ENCODE results near the gene SERF2. TPM values are rescaled to one million over a fixed set of nuclear protein-coding genes. Genes with fewer than 3 reads are reported as not detected.

Gene SERF2
- polyA plus RNA-seq, 3 donors from 2014 or later, result 1,924 to 3,752 (median 2,420) TPM

DNA sequence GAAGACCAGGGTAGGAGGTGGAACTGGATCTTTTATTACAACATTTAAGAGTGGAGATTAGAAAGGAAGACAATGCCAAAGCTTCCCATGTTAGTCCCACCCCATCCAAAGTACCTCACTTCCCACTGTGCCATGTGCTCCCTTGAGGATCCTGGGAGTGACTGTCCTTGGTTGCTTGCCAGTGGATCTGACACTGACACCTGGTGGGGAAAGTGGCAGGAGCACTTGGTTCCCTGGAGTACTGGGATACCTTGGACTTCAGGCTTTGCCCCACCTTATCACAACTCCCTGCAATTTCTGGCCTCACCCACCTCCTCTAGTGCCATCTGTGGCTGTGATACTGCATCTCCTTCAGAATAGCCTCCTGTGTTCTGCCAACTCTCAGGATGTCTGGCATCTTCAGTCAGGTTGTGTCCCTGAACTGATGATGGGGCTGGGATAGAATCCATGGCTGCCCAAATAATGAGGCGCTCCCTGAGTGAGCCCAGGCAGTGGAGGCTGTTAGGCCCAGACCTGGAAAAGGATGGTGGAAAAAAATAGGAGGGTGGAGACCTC, 16.6 kb upstream of the SERF2 start:
- H3K36me3 Mint-ChIP-seq, result peaks cover 0 to 24% (median 10%) of the 10 kb centered on the region in 3 donors
- peaks cover 19 to 23% of the 10 kb centered on the region in 2 donors for H3K4me1 Mint-ChIP-seq
- H3K4me3 Mint-ChIP-seq, result peak overlapping the region; percentile 13 to 95 (median 92)
- H3K27me3 Mint-ChIP-seq (ENCODE audit: low read depth in 3 of 3), result peaks cover 8 to 27% (median 14%) of the 10 kb centered on the region in 3 donors
- H3K9me3 Mint-ChIP-seq, result no peaks in the 10 kb centered on the region
- peak overlapping the region in 4 of 6 donors; percentile 30 to 79 (median 57) for H3K27ac Mint-ChIP-seq
- DNase-seq, result no peak

DNA sequence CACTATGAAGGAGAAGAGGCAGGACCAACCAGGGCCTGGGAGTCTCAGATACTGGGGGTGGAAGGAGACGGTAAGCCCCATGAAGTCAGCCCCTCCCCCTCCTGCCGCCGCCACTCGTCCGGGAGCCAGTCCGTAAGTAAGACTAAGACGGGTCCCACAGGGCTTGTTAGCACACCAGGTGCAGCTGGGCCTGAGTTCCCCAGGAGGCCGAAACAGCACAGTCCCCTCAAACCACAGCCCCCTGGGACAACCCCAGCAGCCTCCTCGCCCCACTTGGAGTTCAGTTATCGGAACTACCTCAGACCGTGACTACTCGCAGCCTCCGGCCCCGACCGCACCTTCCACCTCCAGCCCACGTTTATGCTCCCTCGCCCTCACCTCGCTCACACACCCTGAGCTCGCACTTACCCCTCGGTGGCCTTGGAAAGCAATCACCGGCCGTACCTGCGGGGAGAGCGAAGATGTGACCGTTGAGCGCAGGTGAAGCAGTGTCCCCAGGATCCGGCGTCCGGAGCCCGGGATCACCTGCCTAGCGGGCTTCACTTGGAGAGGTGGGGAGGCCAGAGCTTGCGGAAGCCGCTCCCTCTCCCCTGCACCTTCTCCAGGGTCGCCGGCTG, 15.9 kb upstream of the SERF2 start:
- H3K27me3 Mint-ChIP-seq (ENCODE audit: low read depth in 3 of 3), result peaks cover 8 to 24% (median 14%) of the 10 kb centered on the region in 3 donors
- H3K36me3 Mint-ChIP-seq, result peaks cover 0 to 16% (median 10%) of the 10 kb centered on the region in 3 donors
- H3K27ac Mint-ChIP-seq, result peak overlapping the region in 3 of 6 donors; percentile 11 to 79 (median 42)
- H3K9me3 Mint-ChIP-seq, result no peaks in the 10 kb centered on the region
- H3K4me1 Mint-ChIP-seq, result peaks cover 19 to 23% of the 10 kb centered on the region in 2 donors
- DNase-seq, result no peak
- H3K4me3 Mint-ChIP-seq, result peak overlapping the region; percentile 92 to 95 (median 93)

DNA sequence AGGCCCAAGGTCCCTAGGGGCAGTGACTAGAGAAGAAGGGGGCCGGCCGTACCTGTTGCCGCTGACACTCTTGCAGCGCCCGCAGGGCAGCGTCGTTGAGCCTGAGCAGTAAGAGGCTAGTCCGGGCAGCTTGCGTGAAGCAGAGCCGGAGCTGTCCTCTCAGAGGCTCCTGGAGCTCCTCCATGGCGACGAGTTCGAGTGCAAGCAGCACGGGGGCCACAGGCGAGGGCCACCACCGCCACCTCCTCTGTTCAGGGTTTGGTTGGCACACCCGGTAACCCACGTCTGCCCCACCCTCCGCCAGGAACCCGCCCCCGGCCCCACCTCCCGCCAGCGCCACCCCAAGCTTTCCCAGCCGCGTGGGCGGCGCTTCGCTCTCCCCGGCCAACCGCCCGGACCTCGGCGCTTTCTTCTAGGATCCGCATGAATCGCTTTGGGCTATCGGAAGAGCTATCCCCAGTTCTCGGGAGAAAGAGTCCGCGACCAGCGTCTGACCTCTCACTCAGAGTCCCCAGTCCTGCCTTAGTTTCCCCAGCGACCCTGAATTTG, 15.3 kb upstream of the SERF2 start, which contains the start of gene ELL3:
ELL3 (minus strand) TSS at position 249 of the 549 bp plus-strand sequence; CDS start at position 184, 65 bp downstream.
- Mint-ChIP-seq H3K4me1 (peaks cover 19 to 23% of the 10 kb centered on the region in 2 donors), H3K27ac (peak within 1 kb of the TSS; percentile 79 to 93 (median 90)), H3K36me3 (peaks cover 0 to 11% (median 8%) of the 10 kb centered on the region in 3 donors), H3K4me3 (peak within 1 kb of the TSS; percentile 92 to 95 (median 93)), H3K27me3 (ENCODE audit: low read depth in 3 of 3) (peaks cover 8 to 22% (median 14%) of the 10 kb centered on the region in 3 donors), H3K9me3 (no peaks in the 10 kb centered on the region)
- peak; percentile 64 to 70 (median 69) for DNase-seq

DNA sequence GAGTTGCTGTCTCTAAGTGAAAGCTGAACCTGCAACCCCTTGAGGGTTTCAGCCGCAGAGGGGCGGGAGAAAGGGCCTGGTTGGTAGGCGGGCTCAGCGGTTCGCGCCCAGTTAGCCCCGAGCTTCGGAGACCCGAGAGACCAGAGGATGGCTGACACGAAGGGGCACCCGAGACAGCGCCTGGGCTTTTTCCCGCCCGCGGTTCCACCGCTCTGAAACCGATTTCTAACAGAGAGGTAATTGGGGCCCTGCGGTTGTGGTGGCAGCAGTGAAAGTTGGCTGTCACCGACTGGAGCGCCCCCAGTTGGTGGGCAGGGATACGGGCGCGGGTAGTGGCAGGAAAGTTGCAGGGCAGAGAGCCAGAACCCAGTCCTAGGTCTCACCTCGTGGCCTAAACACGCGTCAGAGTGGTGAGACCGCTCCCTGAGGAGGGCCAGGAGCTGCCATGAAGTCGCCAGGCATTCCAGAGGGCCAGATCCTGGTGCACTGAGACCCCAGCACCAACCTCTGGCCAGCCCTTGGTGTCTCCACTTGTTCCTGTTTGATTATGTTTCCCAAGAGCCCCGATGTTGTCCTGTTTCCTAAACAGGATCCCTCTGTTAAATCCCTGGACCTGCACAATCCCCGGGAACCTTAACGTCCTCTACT, 14.7 kb upstream of the SERF2 start:
- peak; percentile 84 to 86 (median 86) for DNase-seq
- Mint-ChIP-seq H3K9me3 (no peaks in the 10 kb centered on the region), H3K27me3 (ENCODE audit: low read depth in 3 of 3) (peaks cover 8 to 20% (median 14%) of the 10 kb centered on the region in 3 donors), H3K27ac (peak overlapping the region; percentile 74 to 93 (median 90)), H3K36me3 (peaks cover 0 to 5% (median 2%) of the 10 kb centered on the region in 3 donors), H3K4me1 (peaks cover 19 to 23% of the 10 kb centered on the region in 2 donors), H3K4me3 (peak overlapping the region; percentile 92 to 95 (median 93))

DNA sequence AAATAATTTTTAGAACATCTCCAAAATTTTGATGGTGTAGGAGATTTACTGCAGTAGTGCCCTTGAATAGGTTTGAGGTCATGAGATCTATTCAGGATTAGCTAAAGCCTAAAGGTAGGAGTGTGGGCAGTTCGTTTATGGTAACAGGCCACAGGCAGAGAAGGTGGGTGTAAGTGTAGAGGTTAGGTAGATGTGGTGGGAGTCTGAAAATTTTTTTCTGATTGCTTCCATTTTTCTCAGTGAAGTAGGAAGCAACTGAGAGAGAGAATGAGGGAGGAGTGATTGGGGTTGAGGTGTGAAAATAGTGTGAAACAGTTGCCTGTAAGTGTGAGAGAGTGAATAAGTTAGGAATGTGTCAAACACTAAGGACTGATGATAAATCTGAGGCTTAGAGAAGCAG, 13.1 kb upstream of the SERF2 start:
- peaks cover 0 to 3% (median 0%) of the 10 kb centered on the region in 3 donors for H3K36me3 Mint-ChIP-seq
- no peak for DNase-seq
- peak overlapping the region in 3 of 5 donors; percentile 12 to 39 (median 34) for H3K4me3 Mint-ChIP-seq
- no peaks in the 10 kb centered on the region for H3K9me3 Mint-ChIP-seq
- H3K27ac Mint-ChIP-seq, result peak overlapping the region in 1 of 6 donors; percentile 51
- peaks cover 19 to 23% of the 10 kb centered on the region in 2 donors for H3K4me1 Mint-ChIP-seq
- H3K27me3 Mint-ChIP-seq (ENCODE audit: low read depth in 3 of 3), result peaks cover 9 to 22% (median 11%) of the 10 kb centered on the region in 3 donors

DNA sequence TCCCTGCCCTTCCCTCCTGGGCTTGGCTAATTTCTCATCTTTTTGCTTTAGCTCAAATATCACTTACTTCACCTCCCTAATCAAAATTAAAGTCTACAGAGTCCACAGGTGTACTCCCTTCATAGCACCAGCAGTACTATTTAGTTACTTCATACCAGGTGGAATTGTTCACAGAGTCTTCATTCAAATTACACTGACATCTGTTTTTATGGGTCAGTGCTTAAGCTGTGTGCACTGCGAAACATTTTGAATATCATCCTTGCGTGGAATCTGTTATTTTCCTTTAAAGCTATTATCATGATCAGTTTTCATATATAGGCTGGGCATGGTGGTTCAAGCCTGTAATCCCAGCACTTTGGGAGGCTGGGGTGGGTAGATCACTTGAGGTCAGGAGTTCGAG, 2.7 kb upstream of the SERF2 start:
- Mint-ChIP-seq H3K4me3 (no peak overlapping the region), H3K27ac (peak overlapping the region in 1 of 6 donors; percentile 25), H3K27me3 (ENCODE audit: low read depth in 3 of 3) (peaks cover 9 to 20% (median 9%) of the 10 kb centered on the region in 3 donors), H3K36me3 (peaks cover 5 to 12% (median 9%) of the 10 kb centered on the region in 3 donors), H3K4me1 (peaks cover 26 to 30% of the 10 kb centered on the region in 2 donors), H3K9me3 (no peaks in the 10 kb centered on the region)
- DNase-seq, result no peak

DNA sequence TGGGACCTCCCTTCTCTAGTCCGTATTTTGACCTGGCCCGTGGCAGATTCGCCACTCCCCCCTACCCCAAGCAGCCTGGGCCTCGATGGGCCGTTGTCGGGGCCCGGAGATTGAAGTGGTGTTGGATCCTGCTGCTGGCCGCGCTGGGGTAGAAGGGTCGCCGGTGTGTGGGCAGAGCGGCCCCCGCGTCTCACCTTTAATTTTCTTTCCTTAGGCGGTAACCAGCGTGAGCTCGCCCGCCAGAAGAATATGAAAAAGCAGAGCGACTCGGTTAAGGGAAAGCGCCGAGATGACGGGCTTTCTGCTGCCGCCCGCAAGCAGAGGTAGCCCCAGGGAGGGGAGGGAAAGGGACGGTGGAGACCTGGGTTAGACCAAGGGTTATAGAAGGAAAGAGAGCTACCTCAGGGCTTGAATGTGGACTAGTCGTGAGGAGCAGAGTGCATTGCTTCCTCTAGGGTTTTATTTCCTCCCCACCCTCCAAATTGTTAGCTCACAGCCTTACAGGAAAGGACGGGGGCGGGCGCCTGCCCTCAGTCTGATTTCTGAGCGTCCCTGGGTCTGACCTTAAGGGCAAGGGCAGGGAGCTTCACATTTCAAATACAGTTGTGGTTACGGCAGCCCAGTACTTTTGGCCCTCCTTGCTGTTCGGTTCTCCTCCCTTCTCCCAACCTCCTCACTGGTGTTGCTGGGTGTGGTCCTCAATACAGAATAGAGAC, 799 bp downstream of the SERF2 start:
- Mint-ChIP-seq H3K4me1 (peaks cover 50 to 53% of the 10 kb centered on the region in 2 donors), H3K4me3 (peak overlapping the region; percentile 97 to 99 (median 98)), H3K36me3 (peaks cover 6 to 16% (median 10%) of the 10 kb centered on the region in 3 donors), H3K27me3 (ENCODE audit: low read depth in 3 of 3) (peaks cover 9 to 22% (median 13%) of the 10 kb centered on the region in 3 donors), H3K27ac (peak overlapping the region; percentile 98 to 99 (median 98)), H3K9me3 (no peaks in the 10 kb centered on the region)
- DNase-seq, result peak; percentile 23 to 30 (median 27)

DNA sequence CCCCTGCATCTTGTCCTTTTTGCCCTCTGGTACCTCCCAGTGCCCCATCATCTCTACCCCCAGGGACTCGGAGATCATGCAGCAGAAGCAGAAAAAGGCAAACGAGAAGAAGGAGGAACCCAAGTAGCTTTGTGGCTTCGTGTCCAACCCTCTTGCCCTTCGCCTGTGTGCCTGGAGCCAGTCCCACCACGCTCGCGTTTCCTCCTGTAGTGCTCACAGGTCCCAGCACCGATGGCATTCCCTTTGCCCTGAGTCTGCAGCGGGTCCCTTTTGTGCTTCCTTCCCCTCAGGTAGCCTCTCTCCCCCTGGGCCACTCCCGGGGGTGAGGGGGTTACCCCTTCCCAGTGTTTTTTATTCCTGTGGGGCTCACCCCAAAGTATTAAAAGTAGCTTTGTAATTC, 1.5 kb downstream of the SERF2 start:
- Mint-ChIP-seq H3K36me3 (peaks cover 10 to 20% (median 15%) of the 10 kb centered on the region in 3 donors), H3K27ac (peak overlapping the region; percentile 98 to 99 (median 98)), H3K4me1 (peaks cover 54 to 59% of the 10 kb centered on the region in 2 donors), H3K27me3 (ENCODE audit: low read depth in 3 of 3) (peaks cover 9 to 22% (median 13%) of the 10 kb centered on the region in 3 donors), H3K9me3 (no peaks in the 10 kb centered on the region), H3K4me3 (peak overlapping the region; percentile 97 to 99 (median 98))
- DNase-seq, result no peak

DNA sequence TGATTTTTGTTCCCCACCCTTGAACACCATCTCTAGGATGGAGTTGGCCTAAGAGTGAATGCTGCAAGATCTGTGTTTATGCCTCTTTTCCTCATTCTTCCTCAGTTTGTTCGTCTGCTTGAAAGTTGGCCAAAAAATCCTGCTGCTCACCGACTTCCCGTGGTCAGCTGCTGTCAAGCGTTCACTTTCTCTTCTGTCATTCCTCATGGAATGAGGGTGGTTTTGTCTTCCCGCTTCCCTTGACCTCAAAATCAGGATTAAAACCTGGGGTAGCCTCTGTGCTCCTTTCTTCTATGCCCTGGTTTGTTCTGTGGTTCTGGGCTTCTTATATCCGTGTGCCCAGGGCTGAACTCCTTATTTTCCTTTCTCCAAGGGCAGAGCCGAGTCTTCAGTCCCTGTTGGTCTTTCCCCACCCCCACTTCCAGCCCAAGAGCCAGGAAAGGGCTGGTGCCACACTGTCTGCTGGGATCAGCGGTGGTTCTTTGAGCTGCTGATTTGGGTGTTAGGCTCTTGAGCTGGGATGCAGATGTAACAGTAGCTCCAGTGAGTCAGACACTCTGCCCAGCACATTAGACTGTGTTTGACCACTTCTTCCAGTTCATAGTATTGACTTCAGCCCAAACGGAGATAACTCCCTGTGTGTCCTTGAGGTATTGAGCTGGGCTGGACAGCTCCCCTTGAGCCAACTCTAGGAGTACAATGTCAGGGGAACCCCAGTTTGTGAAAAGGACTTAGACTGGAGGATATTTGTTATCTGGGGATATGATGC, 2.3 kb downstream of the SERF2 start:
- H3K4me1 Mint-ChIP-seq, result peaks cover 61 to 65% of the 10 kb centered on the region in 2 donors

DNA sequence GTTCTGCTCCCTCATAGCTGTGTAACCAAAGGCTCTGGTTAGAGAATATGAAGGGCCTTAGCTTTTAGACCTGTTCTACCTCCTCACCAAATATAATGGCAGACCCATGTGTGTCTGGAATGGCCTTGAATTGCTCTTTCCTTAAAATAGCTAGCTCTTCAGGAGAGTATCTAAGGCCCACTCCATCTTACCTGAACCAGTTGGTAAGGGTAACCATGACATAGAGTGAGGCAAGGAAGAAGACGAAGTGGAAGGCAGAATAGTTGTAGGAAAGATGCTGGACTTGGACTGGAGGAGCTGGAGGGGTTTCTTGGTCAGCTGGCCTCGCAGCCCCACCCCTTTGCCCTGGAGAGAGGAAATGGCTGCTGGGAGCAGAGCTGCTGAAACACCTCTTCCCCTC, 3.1 kb downstream of the SERF2 start:
- no peak for DNase-seq
- Mint-ChIP-seq H3K4me3 (no peak overlapping the region), H3K27me3 (ENCODE audit: low read depth in 3 of 3) (peaks cover 9 to 24% (median 14%) of the 10 kb centered on the region in 3 donors), H3K27ac (peak overlapping the region; percentile 66 to 99 (median 98)), H3K9me3 (no peaks in the 10 kb centered on the region), H3K36me3 (peaks cover 10 to 21% (median 17%) of the 10 kb centered on the region in 3 donors), H3K4me1 (peaks cover 67 to 73% of the 10 kb centered on the region in 2 donors)

More for the DNA sequence above, 2.3 kb downstream of the SERF2 start:
- peaks cover 10 to 20% (median 15%) of the 10 kb centered on the region in 3 donors for H3K36me3 Mint-ChIP-seq
- peak overlapping the region; percentile 98 to 99 (median 98) for H3K27ac Mint-ChIP-seq
- H3K9me3 Mint-ChIP-seq, result no peaks in the 10 kb centered on the region
- H3K4me3 Mint-ChIP-seq, result peak overlapping the region; percentile 97 to 99 (median 98)
- DNase-seq, result no peak
- H3K27me3 Mint-ChIP-seq (ENCODE audit: low read depth in 3 of 3), result peaks cover 9 to 24% (median 13%) of the 10 kb centered on the region in 3 donors

DNA sequence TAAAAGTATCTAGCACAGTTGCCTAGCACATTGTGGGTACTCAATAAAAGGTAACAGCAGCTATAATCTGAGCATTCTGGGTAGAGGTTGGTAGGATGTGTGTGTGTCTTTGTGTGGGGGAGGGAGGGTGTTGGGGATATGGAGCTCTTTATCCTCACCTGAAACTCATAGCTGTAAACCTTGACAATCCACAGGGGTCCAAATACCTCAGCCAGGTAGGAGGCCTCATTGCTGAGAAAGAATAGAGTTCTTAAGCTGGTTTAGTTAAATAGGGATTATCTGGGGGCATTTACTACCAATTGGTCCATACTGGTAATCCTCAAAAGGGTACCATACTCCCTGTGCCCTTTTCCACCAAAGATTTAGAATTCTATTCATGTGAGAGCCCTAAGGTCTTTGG, 3.9 kb downstream of the SERF2 start:
- Mint-ChIP-seq H3K27ac (peak overlapping the region in 5 of 6 donors; percentile 5 to 99 (median 71)), H3K4me1 (peaks cover 75 to 81% of the 10 kb centered on the region in 2 donors), H3K4me3 (no peak overlapping the region), H3K9me3 (no peaks in the 10 kb centered on the region), H3K36me3 (peaks cover 15 to 26% (median 22%) of the 10 kb centered on the region in 3 donors), H3K27me3 (ENCODE audit: low read depth in 3 of 3) (peaks cover 9 to 31% (median 17%) of the 10 kb centered on the region in 3 donors)
- no peak for DNase-seq

DNA sequence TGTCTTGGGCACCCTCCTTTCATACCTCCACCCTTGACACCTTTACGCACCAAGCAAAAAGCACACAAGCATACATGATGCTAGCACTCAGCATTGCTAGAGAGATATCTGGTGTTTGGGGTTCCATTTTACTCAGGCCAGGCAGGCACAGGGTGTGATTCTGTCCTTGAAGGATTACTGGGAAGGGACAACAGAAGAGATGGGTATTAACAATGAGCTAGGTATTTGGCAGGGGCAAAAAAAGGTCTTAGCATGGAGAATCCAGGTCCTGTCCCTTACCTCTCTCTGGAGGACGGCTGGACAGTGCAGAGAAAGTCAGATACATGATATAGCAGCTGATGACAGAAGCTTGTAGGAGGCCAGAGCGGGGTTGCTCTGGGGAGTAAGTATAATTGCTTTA, 4.4 kb downstream of the SERF2 start:
- Mint-ChIP-seq H3K36me3 (peaks cover 15 to 26% (median 22%) of the 10 kb centered on the region in 3 donors), H3K4me3 (no peak overlapping the region)

More for the DNA sequence above, 4.4 kb downstream of the SERF2 start:
- Mint-ChIP-seq H3K27ac (peak overlapping the region in 5 of 6 donors; percentile 4 to 71 (median 21)), H3K4me1 (peaks cover 78 to 83% of the 10 kb centered on the region in 2 donors), H3K9me3 (no peaks in the 10 kb centered on the region), H3K27me3 (ENCODE audit: low read depth in 3 of 3) (peaks cover 9 to 32% (median 17%) of the 10 kb centered on the region in 3 donors)
- no peak for DNase-seq
